Limb (tissue), 2 donors: ENCODE data around the gene UBE4A.
A peak's percentile ranks its signal among the peaks of the same experiment; 100 is the strongest.

Experiments
- DNase-seq, 2 donors: peaks; one replicate each; pipeline ENCODE4 v3.0.0-alpha.2; 2016; ENCODE audit errors: extremely low spot score in 2 of 2

The UBE4A gene

GRCh38 chr11:118436639-118437207 lies 77.3 kb downstream of the UBE4A start:
- DNase-seq, result peak in 1 of 2 donors; percentile 75

GRCh38 chr11:118437208-118438125 lies 78.1 kb downstream of the UBE4A start:
- DNase-seq, result peak; percentile 19 to 69

GRCh38 chr11:118438314-118438931 lies 79.0 kb downstream of the UBE4A start:
- peak; percentile 65 to 86 for DNase-seq

GRCh38 chr11:118439646-118440045 lies 80.2 kb downstream of the UBE4A start:
- DNase-seq, result no peak

GRCh38 chr11:118441770-118442275 lies 82.4 kb downstream of the UBE4A start:
- no peak for DNase-seq

- no peak for DNase-seq
Measured at GRCh38 chr11:118442301-118442700, 82.9 kb downstream of the UBE4A start.

GRCh38 chr11:118442908-118443589 lies 83.6 kb downstream of the UBE4A start:
- DNase-seq, result no peak

- DNase-seq, result no peak
Measured at GRCh38 chr11:118443590-118444218, 84.3 kb downstream of the UBE4A start.

GRCh38 chr11:118447423-118447822 lies 88.0 kb downstream of the UBE4A start:
- DNase-seq, result no peak

GRCh38 chr11:118448294-118448693 lies 88.9 kb downstream of the UBE4A start:
- DNase-seq, result no peak
